Astrocyte (in vitro differentiated cells and primary cell): ENCODE results near the gene BUB1B.

Source experiments
- CTCF ChIP-seq: IDR thresholded peaks from 2 replicates; pipeline ENCODE4 v1.5.1; 2011; ENCODE audit warnings: low read depth, mild to moderate bottlenecking, inconsistent platforms, low read length, moderate library complexity; ENCODE audit not compliant: insufficient read depth
- EZH2 ChIP-seq: IDR thresholded peaks from 2 replicates; pipeline ENCODE4 v1.6.1; 2012; ENCODE audit warnings: mild to moderate bottlenecking, low read length, inconsistent platforms; ENCODE audit not compliant: insufficient read depth

GRCh38 chr15:40258544-40258943 is 97.7 kb downstream of the BUB1B start:
- TF ChIP-seq EZH2, result no peak
- TF ChIP-seq CTCF, result no peak
